GM23338 (cell line): ENCODE results near the gene DNAJC17. TPM values are rescaled to one million over a fixed set of nuclear protein-coding genes. Genes with fewer than 3 reads are reported as not detected.

ENCODE experiments used
- ATAC-seq: fragments of 200-7000 bp; cut with Tn5 transposase; 3 replicates; pipeline ENCODE4 v1.9.1; 2020
- DNase-seq: peaks from one replicate; pipeline ENCODE4 v3.0.0-alpha.2; 2015; ENCODE audit warnings: low spot score
- H2AFZ ChIP-seq: fragments of 200-600 bp; sonication (generic); 2 replicates; pipeline ENCODE4 v1.8.0; 2016; ENCODE audit warnings: antibody characterized with exemption, mild to moderate bottlenecking, moderate library complexity
- H3F3A ChIP-seq: fragments of 200-600 bp; sonication (generic); replicated peaks from 2 replicates; pipeline ENCODE4 v1.8.0; 2017; ENCODE audit warnings: antibody characterized with exemption, mixed run types, low read depth
- H3K27ac ChIP-seq: fragments of 200-600 bp; sonication (generic); 2 replicates; pipeline ENCODE4 v1.6.1; 2016; ENCODE audit warnings: low read depth
- H3K27me3 ChIP-seq: fragments of 200-600 bp; sonication (generic); 2 replicates; pipeline ENCODE4 v1.8.0; 2016; ENCODE audit warnings: mild to moderate bottlenecking, mixed run types, moderate library complexity; ENCODE audit not compliant: insufficient read depth
- H3K36me3 ChIP-seq: fragments of 200-600 bp; sonication (generic); 2 replicates; pipeline ENCODE4 v1.8.0; 2016; ENCODE audit warnings: mild to moderate bottlenecking; ENCODE audit not compliant: insufficient read depth
- H3K4me1 ChIP-seq: fragments of 200-600 bp; sonication (generic); 2 replicates; pipeline ENCODE4 v1.8.0; 2016; ENCODE audit warnings: mild to moderate bottlenecking, moderate library complexity; ENCODE audit not compliant: insufficient read depth
- H3K4me2 ChIP-seq: fragments of 200-600 bp; sonication (generic); 2 replicates; pipeline ENCODE4 v1.7.1; 2017; ENCODE audit warnings: mixed run types
- H3K4me3 ChIP-seq: fragments of 200-600 bp; sonication (generic); 2 replicates; pipeline ENCODE4 v1.6.1; 2016; ENCODE audit warnings: mixed run types
- H3K79me2 ChIP-seq: fragments of 200-600 bp; sonication (generic); replicated peaks from 2 replicates; pipeline ENCODE4 v1.8.0; 2017; ENCODE audit warnings: mild to moderate bottlenecking; ENCODE audit not compliant: insufficient read depth
- H3K9me2 ChIP-seq: fragments of 200-600 bp; sonication (generic); 2 replicates; pipeline ENCODE4 v1.8.0; 2017; ENCODE audit not compliant: insufficient read depth
- H4K20me1 ChIP-seq: fragments of 200-600 bp; sonication (generic); replicated peaks from 2 replicates; pipeline ENCODE4 v1.8.0; 2017; ENCODE audit warnings: mild to moderate bottlenecking; ENCODE audit not compliant: insufficient read depth
- H3K27ac Mint-ChIP-seq: 2 replicates; pipeline ENCODE4 v1.8.0; 2020; ENCODE audit warnings: inconsistent platforms, mild to moderate bottlenecking, moderate library complexity, mixed read lengths
- H3K27me3 Mint-ChIP-seq: 3 replicates; pipeline ENCODE4 v1.8.0; 2022; ENCODE audit warnings: low read depth, mild to moderate bottlenecking, moderate library complexity, mixed read lengths, inconsistent platforms; ENCODE audit not compliant: insufficient read depth, poor library complexity
- H3K36me3 Mint-ChIP-seq: 3 replicates; pipeline ENCODE4 v1.8.0; 2021; ENCODE audit warnings: low read depth, mild to moderate bottlenecking, inconsistent platforms, moderate library complexity, mixed read lengths
- H3K4me1 Mint-ChIP-seq: 3 replicates; pipeline ENCODE4 v1.8.0; 2020; ENCODE audit warnings: mild to moderate bottlenecking, inconsistent platforms, mixed read lengths
- H3K4me3 Mint-ChIP-seq: 3 replicates; pipeline ENCODE4 v1.8.0; 2021; ENCODE audit warnings: moderate library complexity, mild to moderate bottlenecking, inconsistent platforms, mixed read lengths
- H3K9me3 Mint-ChIP-seq: 3 replicates; pipeline ENCODE4 v1.8.0; 2020; ENCODE audit warnings: moderate library complexity, mild to moderate bottlenecking, inconsistent platforms, mixed read lengths
- EZH2 ChIP-seq: fragments of 200-600 bp; sonication (generic); IDR thresholded peaks from one replicate; pipeline ENCODE4 v1.8.0; 2017; ENCODE audit warnings: antibody characterized with exemption, mild to moderate bottlenecking, low read depth; ENCODE audit not compliant: unreplicated experiment
- JUNB ChIP-seq: IDR thresholded peaks from one replicate; pipeline ENCODE4 v1.6.1; 2016; ENCODE audit warnings: antibody characterized with exemption; ENCODE audit not compliant: unreplicated experiment
- POLR2AphosphoS5 ChIP-seq: IDR thresholded peaks from 2 replicates; pipeline ENCODE4 v1.6.1; 2016; ENCODE audit warnings: antibody characterized with exemption, low read depth
- polyA plus RNA-seq: library from polyadenylated mRNA; unstranded; fragments of >200 nt; fragmentation: Nextera tagmentation; extraction: Ambion mirVana; gene quantifications from 2 replicates; pipeline ENCODE4 v1.2.1, GENCODE V29; 2016
- total RNA-seq: library from RNA; depleted of rRNA; stranded (reverse); fragments of >200 nt; shearing (Covaris generic); gene quantifications from 2 replicates; pipeline ENCODE4 v1.2.3, GENCODE V29; 2014
- TF ChIP-seq, protein P1 (sequence below), 2 experiments: fragments of 200-600 bp in 1 of 2; sonication (generic) in 1 of 2; conservative IDR thresholded peaks; 2 replicates each; pipeline versions ENCODE4 v1.5.1 to v1.6.1; 2016 to 2017; ENCODE audit warnings: antibody characterized with exemption in 2 of 2, low read depth in 2 of 2, mild to moderate bottlenecking in 2 of 2, moderate library complexity in 1 of 2
- TF ChIP-seq, protein P2 (sequence below): fragments of 250-450 bp; sonication (Bioruptor Pico); IDR thresholded peaks from 2 replicates; pipeline ENCODE4 v1.5.0; 2020; ENCODE audit warnings: mild to moderate bottlenecking, moderate library complexity

The DNAJC17 gene
- total and polyA plus RNA-seq, 2 experiments from 2014 or later: 23.0 to 77.6 TPM

- Mint-ChIP-seq H3K27me3 (peaks cover 16% of the 10 kb centered on the region), H3K27ac (no peak overlapping the region), H3K36me3 (peaks cover 33% of the 10 kb centered on the region; the same call in 2 of the 3 replicates), H3K4me1 (peaks cover 41% of the 10 kb centered on the region), H3K4me3 (no peak overlapping the region), H3K9me3 (no peaks in the 10 kb centered on the region)
- TF ChIP-seq EZH2: no peak
- Histone ChIP-seq H3K9me2 (no peaks in the 10 kb centered on the region), H3K4me1 (peaks cover 21% of the 10 kb centered on the region), H3K4me3 (no peak overlapping the region), H3K79me2 (no peaks in the 10 kb centered on the region), H2AFZ (no peak overlapping the region), H3K36me3 (peaks cover 8% of the 10 kb centered on the region; the same call in 1 of the 2 replicates), H3K4me2 (no peak overlapping the region), H3F3A (0 out of 2 replicates have a peak, but pooled peaks cover 5% of the 10 kb centered on the region), H4K20me1 (peaks cover 5% of the 10 kb centered on the region; the same call in 1 of the 2 replicates), H3K27me3 (no peaks in the 10 kb centered on the region), H3K27ac (no peak overlapping the region)
- DNase-seq: no peak
- ATAC-seq: no peak
These were observed 63.8 kb downstream of the DNAJC17 start for GRCh38 chr15:40743485-40743901.

DNA sequence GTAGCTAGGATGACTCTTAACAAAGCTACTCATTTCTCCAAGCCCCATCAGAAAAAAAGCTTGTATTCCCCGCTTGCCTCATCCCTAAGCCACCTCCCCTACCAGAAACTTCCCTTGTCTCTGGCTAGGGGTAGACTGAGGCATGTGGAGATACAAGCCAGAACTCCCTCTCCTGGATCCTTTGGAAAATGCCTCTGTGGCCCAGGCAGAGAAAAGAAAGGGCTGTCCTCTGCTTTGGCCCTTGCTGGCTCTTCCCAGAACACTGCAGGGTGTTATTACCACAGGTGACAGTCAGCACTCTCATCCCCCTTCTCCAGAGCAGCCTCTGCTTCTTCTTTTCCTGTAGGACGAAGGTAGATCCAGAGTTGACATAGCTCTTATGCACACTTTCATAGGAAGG is 67.4 kb downstream of the DNAJC17 start:
- TF ChIP-seq, protein P1, sequence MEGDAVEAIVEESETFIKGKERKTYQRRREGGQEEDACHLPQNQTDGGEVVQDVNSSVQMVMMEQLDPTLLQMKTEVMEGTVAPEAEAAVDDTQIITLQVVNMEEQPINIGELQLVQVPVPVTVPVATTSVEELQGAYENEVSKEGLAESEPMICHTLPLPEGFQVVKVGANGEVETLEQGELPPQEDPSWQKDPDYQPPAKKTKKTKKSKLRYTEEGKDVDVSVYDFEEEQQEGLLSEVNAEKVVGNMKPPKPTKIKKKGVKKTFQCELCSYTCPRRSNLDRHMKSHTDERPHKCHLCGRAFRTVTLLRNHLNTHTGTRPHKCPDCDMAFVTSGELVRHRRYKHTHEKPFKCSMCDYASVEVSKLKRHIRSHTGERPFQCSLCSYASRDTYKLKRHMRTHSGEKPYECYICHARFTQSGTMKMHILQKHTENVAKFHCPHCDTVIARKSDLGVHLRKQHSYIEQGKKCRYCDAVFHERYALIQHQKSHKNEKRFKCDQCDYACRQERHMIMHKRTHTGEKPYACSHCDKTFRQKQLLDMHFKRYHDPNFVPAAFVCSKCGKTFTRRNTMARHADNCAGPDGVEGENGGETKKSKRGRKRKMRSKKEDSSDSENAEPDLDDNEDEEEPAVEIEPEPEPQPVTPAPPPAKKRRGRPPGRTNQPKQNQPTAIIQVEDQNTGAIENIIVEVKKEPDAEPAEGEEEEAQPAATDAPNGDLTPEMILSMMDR (conservative IDR thresholded peaks at IDR 0.05; ENCODE audit: low read depth in 2 of 2): peak; percentile 46 to 60
- no peak for TF ChIP-seq EZH2
- Mint-ChIP-seq H3K4me3 (0 out of 3 replicates have a peak overlapping the region, but pooled peaks have one; percentile 53), H3K4me1 (peaks cover 35% of the 10 kb centered on the region), H3K27me3 (peaks cover 9% of the 10 kb centered on the region), H3K27ac (peak overlapping the region; percentile 90), H3K36me3 (peaks cover 67% of the 10 kb centered on the region), H3K9me3 (no peaks in the 10 kb centered on the region)
- Histone ChIP-seq H3K4me1 (peaks cover 27% of the 10 kb centered on the region), H3K79me2 (no peaks in the 10 kb centered on the region), H3K27ac (peak overlapping the region; percentile 69), H3K27me3 (no peaks in the 10 kb centered on the region), H3F3A (0 out of 2 replicates have a peak, but pooled peaks cover 9% of the 10 kb centered on the region), H3K9me2 (no peaks in the 10 kb centered on the region), H4K20me1 (peaks cover 10% of the 10 kb centered on the region; the same call in 1 of the 2 replicates), H2AFZ (no peak overlapping the region), H3K36me3 (peaks cover 30% of the 10 kb centered on the region), H3K4me3 (no peak overlapping the region), H3K4me2 (0 out of 2 replicates have a peak overlapping the region, but pooled peaks have one; percentile 56)
- peak; percentile 47 for DNase-seq
- peak; percentile 66 for ATAC-seq

DNA sequence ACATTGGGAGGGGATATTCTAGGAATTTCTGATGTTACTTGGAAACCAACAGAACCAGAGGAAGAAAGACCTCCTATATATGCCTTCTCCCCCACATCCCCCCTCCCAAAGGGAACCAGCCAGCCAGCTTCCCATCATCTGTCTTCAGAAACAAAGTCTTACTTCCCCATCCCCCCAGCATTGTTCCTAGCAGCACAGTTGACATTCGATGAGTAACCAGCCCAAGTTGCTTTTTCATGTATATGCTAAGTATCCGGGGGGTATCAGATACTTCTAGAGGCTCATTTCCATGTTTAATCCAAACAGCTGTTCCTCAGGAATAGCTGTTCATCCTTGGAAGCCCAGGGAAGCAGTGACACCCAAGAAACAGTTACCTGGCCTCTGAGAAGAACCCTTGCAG is 68.2 kb downstream of the DNAJC17 start:
- TF ChIP-seq EZH2 (no peak), POLR2AphosphoS5 (no peak), JUNB (no peak)
- TF ChIP-seq, protein P2, sequence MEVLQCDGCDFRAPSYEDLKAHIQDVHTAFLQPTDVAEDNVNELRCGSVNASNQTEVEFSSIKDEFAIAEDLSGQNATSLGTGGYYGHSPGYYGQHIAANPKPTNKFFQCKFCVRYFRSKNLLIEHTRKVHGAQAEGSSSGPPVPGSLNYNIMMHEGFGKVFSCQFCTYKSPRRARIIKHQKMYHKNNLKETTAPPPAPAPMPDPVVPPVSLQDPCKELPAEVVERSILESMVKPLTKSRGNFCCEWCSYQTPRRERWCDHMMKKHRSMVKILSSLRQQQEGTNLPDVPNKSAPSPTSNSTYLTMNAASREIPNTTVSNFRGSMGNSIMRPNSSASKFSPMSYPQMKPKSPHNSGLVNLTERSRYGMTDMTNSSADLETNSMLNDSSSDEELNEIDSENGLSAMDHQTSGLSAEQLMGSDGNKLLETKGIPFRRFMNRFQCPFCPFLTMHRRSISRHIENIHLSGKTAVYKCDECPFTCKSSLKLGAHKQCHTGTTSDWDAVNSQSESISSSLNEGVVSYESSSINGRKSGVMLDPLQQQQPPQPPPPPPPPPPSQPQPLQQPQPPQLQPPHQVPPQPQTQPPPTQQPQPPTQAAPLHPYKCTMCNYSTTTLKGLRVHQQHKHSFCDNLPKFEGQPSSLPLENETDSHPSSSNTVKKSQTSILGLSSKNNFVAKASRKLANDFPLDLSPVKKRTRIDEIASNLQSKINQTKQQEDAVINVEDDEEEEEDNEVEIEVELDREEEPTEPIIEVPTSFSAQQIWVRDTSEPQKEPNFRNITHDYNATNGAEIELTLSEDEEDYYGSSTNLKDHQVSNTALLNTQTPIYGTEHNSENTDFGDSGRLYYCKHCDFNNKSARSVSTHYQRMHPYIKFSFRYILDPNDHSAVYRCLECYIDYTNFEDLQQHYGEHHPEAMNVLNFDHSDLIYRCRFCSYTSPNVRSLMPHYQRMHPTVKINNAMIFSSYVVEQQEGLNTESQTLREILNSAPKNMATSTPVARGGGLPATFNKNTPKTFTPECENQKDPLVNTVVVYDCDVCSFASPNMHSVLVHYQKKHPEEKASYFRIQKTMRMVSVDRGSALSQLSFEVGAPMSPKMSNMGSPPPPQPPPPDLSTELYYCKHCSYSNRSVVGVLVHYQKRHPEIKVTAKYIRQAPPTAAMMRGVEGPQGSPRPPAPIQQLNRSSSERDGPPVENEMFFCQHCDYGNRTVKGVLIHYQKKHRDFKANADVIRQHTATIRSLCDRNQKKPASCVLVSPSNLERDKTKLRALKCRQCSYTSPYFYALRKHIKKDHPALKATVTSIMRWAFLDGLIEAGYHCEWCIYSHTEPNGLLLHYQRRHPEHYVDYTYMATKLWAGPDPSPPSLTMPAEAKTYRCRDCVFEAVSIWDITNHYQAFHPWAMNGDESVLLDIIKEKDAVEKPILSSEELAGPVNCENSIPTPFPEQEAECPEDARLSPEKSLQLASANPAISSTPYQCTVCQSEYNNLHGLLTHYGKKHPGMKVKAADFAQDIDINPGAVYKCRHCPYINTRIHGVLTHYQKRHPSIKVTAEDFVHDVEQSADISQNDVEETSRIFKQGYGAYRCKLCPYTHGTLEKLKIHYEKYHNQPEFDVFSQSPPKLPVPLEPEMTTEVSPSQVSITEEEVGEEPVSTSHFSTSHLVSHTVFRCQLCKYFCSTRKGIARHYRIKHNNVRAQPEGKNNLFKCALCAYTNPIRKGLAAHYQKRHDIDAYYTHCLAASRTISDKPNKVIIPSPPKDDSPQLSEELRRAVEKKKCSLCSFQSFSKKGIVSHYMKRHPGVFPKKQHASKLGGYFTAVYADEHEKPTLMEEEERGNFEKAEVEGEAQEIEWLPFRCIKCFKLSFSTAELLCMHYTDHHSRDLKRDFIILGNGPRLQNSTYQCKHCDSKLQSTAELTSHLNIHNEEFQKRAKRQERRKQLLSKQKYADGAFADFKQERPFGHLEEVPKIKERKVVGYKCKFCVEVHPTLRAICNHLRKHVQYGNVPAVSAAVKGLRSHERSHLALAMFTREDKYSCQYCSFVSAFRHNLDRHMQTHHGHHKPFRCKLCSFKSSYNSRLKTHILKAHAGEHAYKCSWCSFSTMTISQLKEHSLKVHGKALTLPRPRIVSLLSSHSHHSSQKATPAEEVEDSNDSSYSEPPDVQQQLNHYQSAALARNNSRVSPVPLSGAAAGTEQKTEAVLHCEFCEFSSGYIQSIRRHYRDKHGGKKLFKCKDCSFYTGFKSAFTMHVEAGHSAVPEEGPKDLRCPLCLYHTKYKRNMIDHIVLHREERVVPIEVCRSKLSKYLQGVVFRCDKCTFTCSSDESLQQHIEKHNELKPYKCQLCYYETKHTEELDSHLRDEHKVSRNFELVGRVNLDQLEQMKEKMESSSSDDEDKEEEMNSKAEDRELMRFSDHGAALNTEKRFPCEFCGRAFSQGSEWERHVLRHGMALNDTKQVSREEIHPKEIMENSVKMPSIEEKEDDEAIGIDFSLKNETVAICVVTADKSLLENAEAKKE (CRISPR knock-in tag): no peak
- TF ChIP-seq, protein P1 (conservative IDR thresholded peaks at IDR 0.05; ENCODE audit: low read depth in 2 of 2): no peak
- H3K4me1 Mint-ChIP-seq: peaks cover 35% of the 10 kb centered on the region
- peak overlapping the region; percentile 56 for H3K4me2 ChIP-seq
- H3K36me3 ChIP-seq: peaks cover 30% of the 10 kb centered on the region
- ATAC-seq (peak; percentile 83), DNase-seq (peak; percentile 80)
- H3K9me2 ChIP-seq: no peaks in the 10 kb centered on the region
- H3K79me2 ChIP-seq: no peaks in the 10 kb centered on the region
- no peak overlapping the region for H2AFZ ChIP-seq
- peaks cover 27% of the 10 kb centered on the region for H3K4me1 ChIP-seq
- H3K27me3 ChIP-seq: no peaks in the 10 kb centered on the region
- H3K9me3 Mint-ChIP-seq: no peaks in the 10 kb centered on the region
- H3K27me3 Mint-ChIP-seq: peaks cover 9% of the 10 kb centered on the region
- peak overlapping the region; percentile 90 for H3K27ac Mint-ChIP-seq
- peaks cover 66% of the 10 kb centered on the region for H3K36me3 Mint-ChIP-seq
- 0 out of 2 replicates have a peak, but pooled peaks cover 9% of the 10 kb centered on the region for H3F3A ChIP-seq
- peak overlapping the region; percentile 69 for H3K27ac ChIP-seq
- peaks cover 10% of the 10 kb centered on the region; the same call in 1 of the 2 replicates for H4K20me1 ChIP-seq
- peak overlapping the region; percentile 53; the same call in 2 of the 3 replicates for H3K4me3 Mint-ChIP-seq
- H3K4me3 ChIP-seq: no peak overlapping the region
